Measurements from ENCODE around the gene LRP6.

LRP6 gene

DNA sequence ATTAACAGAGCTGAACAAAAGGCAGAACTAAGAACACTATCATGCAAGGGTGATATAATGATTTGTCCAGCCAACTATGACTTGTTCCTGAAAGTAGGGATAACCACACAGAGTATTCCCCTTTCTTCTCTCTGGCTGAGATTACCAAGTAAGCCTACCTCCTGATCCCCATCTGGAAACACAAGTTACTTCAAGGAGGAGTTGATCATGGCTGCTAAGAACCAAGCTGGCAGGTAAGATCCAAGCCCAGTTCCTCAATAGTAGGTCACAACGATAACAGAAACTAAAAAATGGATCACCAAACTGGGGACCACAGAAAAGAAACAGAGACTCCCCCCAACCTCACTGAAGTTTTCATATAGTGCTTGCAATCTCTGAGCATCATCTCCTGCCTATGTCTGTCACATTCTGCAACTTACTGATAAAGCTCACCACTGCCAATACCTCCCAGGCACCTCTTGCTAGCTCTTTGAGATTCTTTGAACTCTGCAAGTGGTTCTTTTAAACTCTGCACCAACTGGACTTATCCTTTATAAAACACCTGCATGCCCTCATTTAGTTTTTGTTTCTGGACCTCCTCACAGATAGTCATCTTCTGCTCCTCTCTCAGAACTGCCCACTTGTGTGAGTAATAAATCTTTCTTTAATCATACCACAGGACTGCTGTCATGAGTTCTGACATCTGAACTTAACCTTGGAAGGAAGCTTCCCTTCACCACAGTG lies 76.6 kb downstream of the LRP6 start:
- Histone ChIP-seq H3K9me3 (ENCODE audit: severe bottlenecking) (no peaks in the 10 kb centered on the region), H3K36me3 (ENCODE audit: low read depth) (no peaks in the 10 kb centered on the region), H3K4me1 (ENCODE audit: insufficient read depth, poor library complexity, severe bottlenecking) (no peaks in the 10 kb centered on the region), H3K27me3 (ENCODE audit: insufficient read depth, poor library complexity, severe bottlenecking) (no peaks in the 10 kb centered on the region), H3K4me3 (ENCODE audit: severe bottlenecking) (no peak overlapping the region), H3K27ac (ENCODE audit: poor library complexity, severe bottlenecking) (no peak overlapping the region)
- ATAC-seq (ENCODE audit: low read depth) (no peak), DNase-seq (ENCODE audit: low spot score) (no peak)
- TF ChIP-seq CTCF (IDR thresholded peaks at IDR 0.05; ENCODE audit: poor library complexity, severe bottlenecking): no peak

DNA sequence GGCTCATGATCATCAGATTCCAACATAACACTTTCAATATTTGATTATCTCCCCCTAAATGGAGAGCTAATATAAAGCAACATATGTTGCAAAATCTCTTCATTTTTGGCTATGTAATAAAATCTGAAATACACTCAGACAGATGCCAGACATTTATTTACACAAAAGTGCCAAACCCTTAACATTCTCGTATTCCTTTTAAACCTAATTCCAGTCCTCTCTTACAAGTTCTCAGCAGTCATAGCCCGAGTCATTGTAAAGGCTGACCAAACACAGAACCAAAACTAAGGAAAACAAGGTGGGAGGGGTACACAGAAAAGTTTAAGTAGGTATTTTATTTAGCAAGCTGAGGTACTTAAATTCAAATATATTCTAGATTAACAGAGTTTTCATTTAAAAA lies 81.4 kb downstream of the LRP6 start:
- Histone ChIP-seq H3K4me1 (ENCODE audit: insufficient read depth, poor library complexity, severe bottlenecking) (peaks cover 5% of the 10 kb centered on the region), H3K4me3 (ENCODE audit: severe bottlenecking) (no peak overlapping the region), H3K27ac (ENCODE audit: poor library complexity, severe bottlenecking) (no peak overlapping the region), H3K9me3 (ENCODE audit: severe bottlenecking) (no peaks in the 10 kb centered on the region), H3K36me3 (ENCODE audit: low read depth) (no peaks in the 10 kb centered on the region), H3K27me3 (ENCODE audit: insufficient read depth, poor library complexity, severe bottlenecking) (no peaks in the 10 kb centered on the region)
- DNase-seq (ENCODE audit: low spot score) (no peak), ATAC-seq (ENCODE audit: low read depth) (no peak)
- TF ChIP-seq CTCF (IDR thresholded peaks at IDR 0.05; ENCODE audit: poor library complexity, severe bottlenecking): no peak

DNA sequence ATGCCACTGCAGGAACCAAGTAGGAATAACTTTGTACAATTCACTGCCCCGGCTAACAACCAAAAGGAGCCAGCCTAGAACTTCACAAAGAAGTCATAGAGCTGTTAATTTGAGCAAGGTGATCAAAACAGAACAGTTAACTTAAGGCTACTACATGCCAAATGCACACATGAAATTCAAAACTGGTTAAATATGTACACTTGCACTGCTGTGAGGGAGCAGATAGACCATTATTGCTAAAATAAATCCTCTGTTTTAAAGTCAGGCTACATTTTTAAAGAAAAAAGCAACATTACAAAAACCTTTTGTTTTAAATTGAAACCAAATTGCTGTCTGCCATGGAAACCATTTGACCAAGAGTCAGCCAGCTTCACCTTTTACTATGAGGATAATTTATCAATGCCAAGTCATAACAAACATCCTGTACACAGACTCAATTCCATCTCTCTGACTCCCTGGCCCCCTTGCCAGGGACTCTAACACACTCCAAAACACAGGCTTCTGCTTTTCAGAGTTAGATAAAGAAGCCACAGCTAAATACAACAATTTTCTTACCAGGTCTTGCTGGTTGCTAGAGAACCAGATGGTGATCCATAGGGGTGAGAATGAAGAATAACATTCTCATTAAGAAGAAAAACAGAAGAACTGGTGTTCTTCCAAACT lies 84.0 kb downstream of the LRP6 start:
- no peak for TF ChIP-seq CTCF (IDR thresholded peaks at IDR 0.05; ENCODE audit: poor library complexity, severe bottlenecking)
- no peak for DNase-seq (ENCODE audit: low spot score)
- Histone ChIP-seq H3K4me1 (ENCODE audit: insufficient read depth, poor library complexity, severe bottlenecking) (peaks cover 5% of the 10 kb centered on the region), H3K27ac (ENCODE audit: poor library complexity, severe bottlenecking) (no peak overlapping the region), H3K36me3 (ENCODE audit: low read depth) (no peaks in the 10 kb centered on the region), H3K9me3 (ENCODE audit: severe bottlenecking) (no peaks in the 10 kb centered on the region), H3K4me3 (ENCODE audit: severe bottlenecking) (no peak overlapping the region), H3K27me3 (ENCODE audit: insufficient read depth, poor library complexity, severe bottlenecking) (no peaks in the 10 kb centered on the region)
- ATAC-seq (ENCODE audit: low read depth): no peak

- DNase-seq (ENCODE audit: low spot score) (no peak), ATAC-seq (ENCODE audit: low read depth) (no peak; the same call in 2 of the 3 replicates)
- H3K36me3 ChIP-seq (ENCODE audit: low read depth): no peaks in the 10 kb centered on the region
- H3K4me3 ChIP-seq (ENCODE audit: severe bottlenecking): no peak overlapping the region
- H3K4me1 ChIP-seq (ENCODE audit: insufficient read depth, poor library complexity, severe bottlenecking): peaks cover 5% of the 10 kb centered on the region
- TF ChIP-seq CTCF (IDR thresholded peaks at IDR 0.05; ENCODE audit: poor library complexity, severe bottlenecking): no peak
- no peak overlapping the region for H3K27ac ChIP-seq (ENCODE audit: poor library complexity, severe bottlenecking)
- no peaks in the 10 kb centered on the region for H3K27me3 ChIP-seq (ENCODE audit: insufficient read depth, poor library complexity, severe bottlenecking)
- H3K9me3 ChIP-seq (ENCODE audit: severe bottlenecking): no peaks in the 10 kb centered on the region
These were observed 85.3 kb downstream of the LRP6 start for GRCh38 chr12:12181511-12181910.

GRCh38 chr12:12180575-12180974 lies 86.3 kb downstream of the LRP6 start:
- no peak for TF ChIP-seq CTCF (IDR thresholded peaks at IDR 0.05; ENCODE audit: poor library complexity, severe bottlenecking)
- DNase-seq (ENCODE audit: low spot score) (no peak), ATAC-seq (ENCODE audit: low read depth) (no peak)
- peaks cover 5% of the 10 kb centered on the region for H3K4me1 ChIP-seq (ENCODE audit: insufficient read depth, poor library complexity, severe bottlenecking)
- H3K27me3 ChIP-seq (ENCODE audit: insufficient read depth, poor library complexity, severe bottlenecking): no peaks in the 10 kb centered on the region
- no peak overlapping the region for H3K4me3 ChIP-seq (ENCODE audit: severe bottlenecking)
- no peaks in the 10 kb centered on the region for H3K36me3 ChIP-seq (ENCODE audit: low read depth)
- no peaks in the 10 kb centered on the region for H3K9me3 ChIP-seq (ENCODE audit: severe bottlenecking)
- H3K27ac ChIP-seq (ENCODE audit: poor library complexity, severe bottlenecking): no peak overlapping the region
